PC-9 (cell line): Measurements from ENCODE around the gene PCSK5.

Source experiments
- CTCF ChIP-seq: fragments of 200-600 bp; sonication (generic); conservative IDR thresholded peaks from 2 replicates; pipeline ENCODE4 v1.6.1; 2017; ENCODE audit warnings: mixed run types, antibody characterized with exemption, mild to moderate bottlenecking, moderate library complexity
- EZH2 ChIP-seq: fragments of 200-600 bp; sonication (generic); IDR thresholded peaks from 2 replicates; pipeline ENCODE4 v1.8.0; 2017; ENCODE audit warnings: antibody characterized with exemption, low read depth

DNA sequence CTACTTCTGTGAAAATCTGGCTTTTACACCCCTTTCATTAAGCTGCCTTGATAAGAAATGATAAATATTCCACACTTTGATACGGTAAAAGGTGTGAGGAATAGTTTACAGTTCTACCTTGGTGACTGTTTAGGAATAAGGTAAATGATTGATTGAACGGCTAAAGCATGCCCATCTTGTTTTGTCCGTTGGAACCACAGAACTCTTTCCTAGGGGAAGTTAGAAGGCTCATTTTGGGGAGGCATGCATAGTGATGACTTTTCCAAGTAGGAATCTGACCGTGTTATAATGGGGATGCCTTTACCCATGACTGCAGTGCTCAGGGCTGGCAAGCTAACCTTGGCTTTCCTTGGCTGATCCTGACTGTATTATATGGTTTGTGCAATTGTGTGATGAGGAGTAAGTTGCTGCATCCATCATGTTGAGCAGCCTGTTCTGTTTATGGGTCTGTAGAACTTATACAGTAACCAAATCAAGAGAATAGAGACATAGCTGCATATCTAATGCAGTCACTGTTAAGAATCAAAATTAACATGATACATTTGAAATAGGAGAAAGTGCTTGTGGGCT, 24.5 kb downstream of the PCSK5 start:
- TF ChIP-seq CTCF (no peak), EZH2 (no peak)
